Raji (cell line): Measurements from ENCODE around the gene ATP8A2.

ENCODE experiments used
- POLR2A ChIP-seq: IDR thresholded peaks from 2 replicates; pipeline ENCODE4 v1.6.1; 2011; ENCODE audit warnings: low read depth, low read length, control low read depth; ENCODE audit not compliant: insufficient read depth

The ATP8A2 gene

DNA sequence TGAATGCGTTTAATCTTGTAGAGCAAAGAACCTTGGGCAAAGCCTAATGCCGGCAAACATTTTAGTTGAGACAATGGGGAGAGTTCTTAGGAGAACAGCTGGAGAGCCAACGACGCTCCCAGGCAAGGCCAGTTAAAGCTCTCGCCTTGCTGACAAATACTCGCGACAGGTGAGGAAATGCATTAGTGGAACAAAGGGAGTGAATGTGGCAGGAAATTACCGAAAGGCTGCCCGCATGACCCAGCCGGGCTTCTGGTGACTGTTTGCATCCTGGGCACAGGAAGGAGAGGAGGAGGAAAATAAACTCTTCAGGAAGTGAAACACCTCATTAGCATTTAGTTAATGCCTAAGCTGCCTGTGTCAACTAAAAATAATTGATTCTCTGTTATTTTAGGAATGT, 605.4 kb downstream of the ATP8A2 start:
- no peak for TF ChIP-seq POLR2A

DNA sequence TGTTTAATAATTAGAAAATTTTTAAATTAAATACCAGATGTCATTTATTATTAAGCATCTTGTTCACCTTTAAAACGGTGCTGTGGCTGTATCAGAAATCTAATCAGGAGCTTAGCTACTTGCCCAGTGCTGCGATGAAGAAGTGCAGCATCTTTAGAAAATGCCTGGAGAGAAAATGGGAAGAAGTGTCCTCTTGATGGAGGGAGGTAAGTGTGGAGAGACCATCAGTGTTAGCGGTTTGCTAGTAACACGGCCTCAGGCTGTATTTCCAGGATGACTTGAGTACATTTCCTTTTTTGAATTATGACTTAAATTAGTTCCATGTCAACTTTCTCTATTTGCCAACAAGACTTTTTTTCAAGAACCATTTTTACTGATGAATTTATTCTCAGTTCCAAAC, 605.9 kb downstream of the ATP8A2 start:
- no peak for TF ChIP-seq POLR2A

DNA sequence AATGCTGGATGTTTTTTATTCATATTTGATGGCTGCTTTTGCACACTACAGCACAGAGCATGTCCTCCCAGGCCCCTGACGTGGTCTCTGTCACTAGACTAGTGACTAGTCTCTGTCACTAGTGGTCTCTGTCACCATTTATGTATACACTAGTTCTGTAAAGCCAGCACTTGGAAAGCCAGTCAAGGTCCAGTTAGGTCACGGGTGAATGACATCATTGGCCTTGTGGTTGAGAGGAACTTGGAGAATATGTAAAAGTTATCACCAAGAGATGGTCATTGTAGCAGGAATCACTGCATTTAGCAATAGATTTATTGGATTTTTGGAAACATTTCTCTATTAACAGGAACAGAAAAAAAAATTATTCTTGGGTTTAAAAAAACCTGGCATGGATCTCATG, 607.2 kb downstream of the ATP8A2 start:
- no peak for TF ChIP-seq POLR2A

DNA sequence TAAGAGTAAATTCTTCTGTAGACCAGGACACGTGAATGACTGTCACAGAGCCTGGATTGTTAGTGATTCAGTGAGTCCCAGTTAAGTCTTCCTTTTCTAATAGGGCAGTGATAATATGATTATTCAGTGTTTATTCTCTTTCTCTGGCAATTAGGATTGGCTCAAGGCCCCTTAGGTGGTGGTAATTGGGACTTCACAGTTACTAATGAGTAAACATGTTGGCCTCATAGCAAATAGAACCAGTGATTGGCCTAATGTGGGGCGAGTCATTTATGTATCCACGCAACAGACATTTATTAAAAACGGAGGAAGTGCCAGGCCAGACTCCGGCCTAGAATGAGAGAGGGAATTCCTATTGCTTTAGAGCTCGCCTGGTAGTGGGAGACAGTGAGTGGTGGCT, 607.6 kb downstream of the ATP8A2 start:
- TF ChIP-seq POLR2A = no peak

DNA sequence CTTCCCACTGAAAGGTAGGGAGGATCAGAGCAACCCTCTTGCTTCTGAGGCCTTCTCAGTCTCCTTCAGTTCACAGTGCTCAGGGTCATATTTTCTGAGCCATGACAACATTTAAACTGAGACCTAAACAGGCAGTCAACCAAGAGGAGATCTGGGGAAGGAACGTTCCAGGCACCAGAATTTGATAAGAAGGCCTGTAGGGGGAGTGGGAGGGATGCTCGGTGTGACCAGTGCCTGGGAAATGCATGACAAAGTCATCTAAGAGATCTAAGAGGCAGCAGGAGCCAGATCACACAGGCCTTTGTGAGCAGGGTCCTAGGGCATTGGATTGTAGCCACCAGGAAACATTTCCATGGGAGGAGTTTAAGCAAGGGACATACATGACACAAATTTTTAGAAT, 608.5 kb downstream of the ATP8A2 start:
- no peak for TF ChIP-seq POLR2A

DNA sequence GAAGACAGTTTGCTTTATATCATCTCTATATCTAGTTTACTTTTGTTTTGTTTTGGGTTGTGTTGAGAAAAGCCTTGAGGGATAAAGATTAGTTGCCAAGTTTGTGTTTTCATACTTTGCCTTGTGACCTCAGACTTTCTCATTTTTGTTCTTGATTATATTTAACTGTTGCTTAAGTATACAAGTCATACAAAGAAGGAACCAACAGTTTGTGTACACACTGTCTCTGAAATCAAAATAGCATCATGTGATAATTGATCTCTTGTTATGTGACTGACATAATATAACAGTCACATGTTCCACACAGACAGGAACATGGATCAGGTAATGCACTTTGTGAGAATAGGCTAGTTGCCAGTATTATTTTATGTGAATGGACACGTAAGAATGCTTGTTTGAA, 609.3 kb downstream of the ATP8A2 start:
- TF ChIP-seq POLR2A = no peak

DNA sequence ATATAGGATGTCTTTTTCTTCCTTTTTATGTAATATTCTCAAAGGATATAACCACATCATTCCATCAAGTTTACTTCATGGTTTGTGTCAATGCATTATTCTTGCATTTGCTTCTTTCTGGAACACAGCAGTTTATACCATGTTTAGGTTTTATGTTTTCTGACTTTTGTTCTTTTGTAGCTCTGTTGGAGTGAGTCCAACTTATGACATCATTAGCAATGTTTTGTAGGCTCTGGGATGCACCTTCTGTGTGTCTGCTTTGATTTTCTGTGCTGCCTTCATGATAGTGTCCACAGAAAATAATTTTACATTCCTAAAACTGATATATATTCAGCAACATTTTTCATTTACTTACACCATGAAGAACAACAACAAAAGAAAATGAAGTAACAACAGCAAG, 611.1 kb downstream of the ATP8A2 start:
- TF ChIP-seq POLR2A = no peak

DNA sequence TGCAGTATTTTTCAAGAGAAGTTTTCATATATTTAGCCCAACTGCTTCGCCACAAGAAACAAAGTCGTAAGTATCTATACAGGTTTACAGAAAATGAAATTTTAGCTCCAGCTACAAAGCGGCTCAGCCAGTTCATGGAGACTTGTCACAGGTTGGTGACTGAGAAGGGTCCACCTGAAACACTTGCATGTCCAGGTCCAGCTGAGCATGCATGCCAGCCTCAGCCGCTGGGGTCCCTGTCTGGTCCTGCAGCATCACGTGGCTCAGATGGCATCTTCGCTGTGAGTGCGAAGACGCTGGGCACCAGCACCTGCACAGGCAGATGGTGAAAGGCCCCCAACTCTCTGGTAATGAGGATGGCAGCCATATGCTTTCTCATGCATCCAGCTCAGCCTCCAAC, 616.2 kb downstream of the ATP8A2 start:
- TF ChIP-seq POLR2A = no peak

DNA sequence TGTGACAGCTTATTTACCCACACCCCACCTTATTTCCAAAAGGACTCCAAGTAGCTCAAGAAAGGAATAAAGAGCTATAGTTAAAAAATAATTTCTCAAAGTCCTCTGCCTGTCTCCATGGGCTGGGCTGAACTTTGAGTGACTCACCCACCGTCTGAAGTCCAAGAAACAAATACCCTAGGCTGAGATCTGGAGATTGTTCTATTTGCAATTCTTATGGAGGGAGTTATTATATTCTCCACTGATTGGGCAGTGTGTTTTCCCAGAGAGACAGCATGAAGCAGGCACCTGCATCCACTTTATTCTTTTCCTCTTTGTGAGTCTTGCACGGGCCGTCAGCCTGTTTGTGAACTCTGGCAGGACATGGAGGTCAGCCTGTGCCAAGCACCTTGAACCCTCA, 616.9 kb downstream of the ATP8A2 start:
- no peak for TF ChIP-seq POLR2A

DNA sequence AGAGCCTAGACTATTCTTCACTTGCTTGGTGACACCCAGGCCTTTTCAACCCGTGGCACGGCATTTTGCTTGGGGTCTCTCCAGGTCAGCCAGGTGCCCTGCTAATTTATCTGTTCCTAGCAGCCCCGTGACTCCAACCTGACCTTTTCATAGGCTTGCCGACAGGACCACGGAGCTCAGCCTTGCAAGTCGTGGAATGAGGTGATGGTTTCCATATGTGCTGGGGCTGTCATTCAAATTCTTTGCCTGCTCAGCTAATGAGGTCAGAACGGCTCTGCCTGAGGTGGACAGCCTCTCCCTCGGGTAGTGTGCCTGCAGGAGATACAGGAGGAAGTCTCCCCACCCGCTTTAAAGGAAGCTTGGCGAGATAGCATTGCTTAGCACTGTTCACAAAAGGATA, 619.0 kb downstream of the ATP8A2 start:
- no peak for TF ChIP-seq POLR2A

DNA sequence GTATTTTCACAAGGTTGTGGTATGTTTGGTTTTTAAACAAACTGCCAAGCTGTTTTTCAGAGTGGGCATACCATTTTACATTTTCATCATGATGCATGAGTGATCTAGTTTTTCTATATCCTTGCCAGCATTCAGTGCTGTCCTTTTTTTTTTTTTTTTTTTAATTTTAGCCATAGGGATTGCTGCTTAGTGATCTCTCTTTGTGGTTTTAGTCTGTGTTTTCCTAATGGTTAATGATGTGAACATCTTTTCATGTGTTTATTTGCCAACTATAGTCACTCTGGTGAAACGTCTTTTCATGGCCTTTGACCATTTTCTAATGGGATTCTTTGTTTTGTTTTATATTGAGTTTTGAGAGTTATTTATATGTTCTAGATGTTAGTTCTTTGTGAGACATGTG, 620.3 kb downstream of the ATP8A2 start:
- TF ChIP-seq POLR2A = no peak

DNA sequence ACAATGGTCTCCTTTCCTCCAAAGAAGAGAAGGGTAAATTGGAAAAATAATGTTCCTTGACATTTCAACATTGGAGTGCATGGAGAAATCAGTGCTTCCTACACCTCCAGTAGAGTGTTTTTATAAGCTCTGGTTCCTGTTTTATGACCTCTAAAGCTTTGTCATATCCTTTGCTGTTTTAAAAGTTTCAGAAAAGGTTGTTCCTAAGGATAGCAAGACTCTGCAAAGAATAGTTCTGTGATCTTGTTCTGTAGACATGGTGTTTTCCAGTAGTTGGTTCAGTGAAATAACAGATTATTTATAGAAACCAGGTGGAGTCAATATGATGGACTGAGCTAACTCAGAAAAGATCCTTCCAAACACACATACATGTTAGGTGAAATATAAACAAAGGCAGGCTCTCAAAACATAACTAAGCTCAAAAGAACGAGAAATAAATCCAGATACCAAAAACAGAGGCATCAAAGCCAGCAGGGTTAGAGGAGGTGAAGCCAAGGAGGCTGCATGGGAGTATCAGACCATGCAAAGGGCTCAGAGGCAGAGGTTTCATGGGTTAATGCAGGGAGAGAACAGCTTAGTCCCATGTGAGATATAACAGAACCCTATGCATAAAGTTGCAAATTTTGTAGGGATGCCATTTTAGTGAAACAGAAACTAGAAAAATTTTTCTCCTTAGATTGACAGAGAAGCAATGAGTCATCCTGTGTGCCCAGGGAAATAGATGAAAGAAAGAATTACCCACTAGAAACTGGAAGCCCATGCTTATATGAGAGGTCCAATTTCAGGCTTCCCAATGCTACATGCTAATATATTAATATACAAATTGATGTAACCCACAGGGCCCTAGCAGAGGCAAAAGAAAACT, 635.7 kb downstream of the ATP8A2 start:
- no peak for TF ChIP-seq POLR2A

DNA sequence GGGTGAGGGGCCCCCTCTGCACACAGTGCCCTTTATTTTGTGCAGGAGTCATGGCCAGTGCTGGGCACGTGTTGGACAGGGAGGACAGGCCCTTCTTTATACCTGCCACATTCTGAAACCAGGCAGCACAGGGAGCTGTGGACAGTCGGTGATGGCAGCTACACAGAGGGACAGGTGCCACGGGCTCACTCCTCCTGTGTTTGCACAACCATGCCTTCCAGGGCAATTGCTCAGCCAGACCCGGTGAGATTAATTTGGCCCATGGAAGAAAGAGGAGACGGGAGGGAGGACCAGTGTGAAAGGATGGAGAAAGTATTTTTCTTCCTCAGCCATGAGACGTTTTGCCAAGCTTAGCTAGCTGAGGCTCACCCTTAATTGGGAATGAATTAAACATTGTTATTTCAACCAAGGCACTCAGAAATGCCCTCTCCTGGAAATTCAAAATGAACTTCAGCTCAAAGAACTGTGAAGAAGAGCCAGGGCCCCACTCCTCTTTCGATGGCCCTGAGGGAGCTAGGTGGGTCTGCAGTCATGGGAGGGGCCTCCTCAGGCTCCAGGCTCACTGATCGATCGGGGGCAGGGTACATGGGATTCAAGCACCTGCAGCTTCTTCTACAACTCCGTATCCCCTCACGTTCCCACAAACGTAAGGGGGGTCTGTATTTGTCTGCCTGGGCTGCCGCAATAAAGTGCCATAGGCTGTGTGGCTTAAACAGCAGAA, 638.9 kb downstream of the ATP8A2 start:
- TF ChIP-seq POLR2A = no peak

DNA sequence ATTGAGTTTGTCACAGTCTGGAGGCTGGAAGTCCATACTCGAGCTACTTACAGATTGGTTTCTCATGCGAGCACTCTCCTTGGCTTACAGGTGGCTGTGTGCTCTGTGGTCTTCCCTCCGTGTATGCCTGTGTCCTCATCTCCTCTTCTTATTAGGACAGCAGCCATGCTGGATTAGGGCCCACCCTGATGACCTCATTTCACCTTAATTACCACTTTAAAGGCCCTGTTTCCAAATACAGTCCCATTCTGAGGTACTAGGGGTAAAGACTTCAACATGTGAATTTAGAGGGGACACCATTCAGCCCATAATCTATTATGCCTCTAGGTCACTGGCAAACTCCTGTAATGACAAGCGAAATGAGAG, 639.4 kb downstream of the ATP8A2 start:
- TF ChIP-seq POLR2A = no peak

DNA sequence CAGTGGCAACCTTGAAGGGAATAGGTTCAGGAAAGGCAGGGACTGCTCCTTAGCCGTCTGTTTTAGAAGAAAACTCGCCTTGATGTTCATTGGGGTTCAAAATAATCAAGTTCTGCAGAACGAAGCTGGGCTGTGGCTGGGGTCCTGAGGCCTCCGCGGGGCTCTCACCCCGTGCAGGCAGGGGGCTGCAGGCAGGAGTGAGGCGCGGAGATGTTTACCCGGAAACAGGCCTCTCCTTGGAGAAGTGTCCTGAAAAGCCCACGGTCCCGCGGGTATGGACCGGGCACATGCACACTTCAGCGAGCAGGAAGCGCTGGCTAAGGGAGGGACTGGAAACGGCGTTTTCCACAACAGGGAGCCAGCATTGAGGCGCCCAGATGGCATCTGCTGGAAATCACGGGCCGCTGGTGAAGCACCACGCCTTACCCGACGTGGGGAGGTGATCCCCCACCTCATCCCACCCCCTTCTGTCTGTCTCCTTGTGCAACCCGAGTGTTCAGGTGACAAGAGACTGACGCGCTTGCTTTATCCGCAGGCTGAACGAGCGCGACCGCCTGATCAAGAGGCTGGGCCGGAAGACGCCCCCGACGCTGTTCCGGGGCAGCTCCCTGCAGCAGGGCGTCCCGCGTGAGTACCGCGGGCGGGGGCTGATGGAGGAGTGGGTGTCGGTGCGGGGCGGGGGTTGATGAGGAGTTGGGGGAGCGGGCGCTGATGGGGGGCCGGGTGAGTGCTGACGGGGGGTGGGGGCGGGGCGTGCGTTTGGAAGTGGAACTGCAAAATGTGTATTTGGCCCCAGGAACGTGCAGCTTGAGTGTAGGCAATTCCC, 640.4 kb downstream of the ATP8A2 start:
- TF ChIP-seq POLR2A = no peak

DNA sequence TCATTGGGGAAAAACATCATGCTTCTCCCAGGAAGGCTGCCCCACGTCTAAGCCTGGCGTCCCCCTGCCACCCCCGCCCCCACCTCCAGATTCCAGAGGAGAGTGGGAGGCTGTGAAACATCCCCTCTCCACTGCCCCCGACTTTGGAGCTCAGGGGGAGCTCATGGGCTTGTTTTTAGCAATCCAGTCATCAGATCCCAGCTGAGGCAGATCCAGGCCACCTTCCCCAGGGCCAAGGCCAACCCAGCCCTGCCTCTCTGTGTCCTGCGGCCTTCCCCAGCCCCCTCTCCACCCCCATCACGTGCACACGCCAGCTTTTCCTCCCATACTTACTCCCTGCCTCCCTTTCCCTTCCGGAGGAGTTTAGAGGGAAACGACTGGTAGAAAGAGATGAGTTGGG, 641.2 kb downstream of the ATP8A2 start:
- TF ChIP-seq POLR2A = no peak
